ENCODE measurements around the gene TTC36. TPM values are rescaled to one million over a fixed set of nuclear protein-coding genes. Genes with fewer than 3 reads are reported as not detected.

Gene TTC36
- polyA plus RNA-seq, 1 donor from 2014 or later: 4.3 TPM

DNA sequence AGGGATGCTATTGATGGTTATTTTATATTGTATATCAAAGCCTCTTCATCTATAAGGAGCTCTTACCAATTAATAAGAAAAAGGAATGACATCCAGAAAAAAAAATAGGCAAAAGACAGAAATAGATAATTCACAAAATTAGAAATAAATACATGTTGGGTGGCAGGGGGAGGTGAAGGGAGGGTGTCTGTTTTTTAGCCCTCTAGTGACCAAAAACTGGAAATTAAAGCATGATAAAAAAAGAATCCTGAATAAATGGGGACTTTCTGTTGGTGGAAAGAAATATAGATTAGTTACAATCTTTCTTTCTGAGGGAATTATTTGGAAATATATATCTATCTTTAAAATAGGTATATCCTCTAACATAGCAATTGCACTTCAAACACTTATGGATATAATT is 42.0 kb upstream of the TTC36 start:
- Histone ChIP-seq H3K4me3 (ENCODE audit: low read length) (no peak overlapping the region), H3F3A (ENCODE audit: insufficient read depth, low read length, poor library complexity, severe bottlenecking) (no peaks in the 10 kb centered on the region), H3K9me2 (ENCODE audit: insufficient read depth, low read length) (no peaks in the 10 kb centered on the region), H3K4me2 (ENCODE audit: low read length) (no peak overlapping the region), H4K20me1 (ENCODE audit: insufficient read depth) (no peaks in the 10 kb centered on the region), H3K79me2 (replicated peaks; ENCODE audit: insufficient read depth, low read length) (no peaks in the 10 kb centered on the region), H3K9ac (ENCODE audit: low read length) (no peak overlapping the region), H3K27ac (ENCODE audit: low read length) (no peak overlapping the region), H3K9me3 (ENCODE audit: low read length) (no peaks in the 10 kb centered on the region), H3K36me3 (ENCODE audit: insufficient read depth, low read length) (peaks cover 11% of the 10 kb centered on the region), H2AFZ (ENCODE audit: low read depth, low read length) (no peak overlapping the region), H3K27me3 (ENCODE audit: insufficient read depth, low read depth, low read length) (no peaks in the 10 kb centered on the region)
- TF ChIP-seq MXI1 (conservative IDR thresholded peaks at IDR 0.05; ENCODE audit: poor library complexity, severe bottlenecking) (no peak), SMC3 (conservative IDR thresholded peaks at IDR 0.05; ENCODE audit: poor library complexity) (no peak), TAF1 (IDR thresholded peaks at IDR 0.05; ENCODE audit: low read depth) (no peak), RAD21 (conservative IDR thresholded peaks at IDR 0.05) (no peak), EP300 (conservative IDR thresholded peaks at IDR 0.05; ENCODE audit: poor library complexity, severe bottlenecking) (no peak), EZH2 (IDR thresholded peaks at IDR 0.05; ENCODE audit: borderline replicate concordance, insufficient read depth, low read length, poor library complexity, severe bottlenecking) (no peak), POLR2AphosphoS5 (IDR thresholded peaks at IDR 0.05) (no peak)
- TF ChIP-seq, protein P1, sequence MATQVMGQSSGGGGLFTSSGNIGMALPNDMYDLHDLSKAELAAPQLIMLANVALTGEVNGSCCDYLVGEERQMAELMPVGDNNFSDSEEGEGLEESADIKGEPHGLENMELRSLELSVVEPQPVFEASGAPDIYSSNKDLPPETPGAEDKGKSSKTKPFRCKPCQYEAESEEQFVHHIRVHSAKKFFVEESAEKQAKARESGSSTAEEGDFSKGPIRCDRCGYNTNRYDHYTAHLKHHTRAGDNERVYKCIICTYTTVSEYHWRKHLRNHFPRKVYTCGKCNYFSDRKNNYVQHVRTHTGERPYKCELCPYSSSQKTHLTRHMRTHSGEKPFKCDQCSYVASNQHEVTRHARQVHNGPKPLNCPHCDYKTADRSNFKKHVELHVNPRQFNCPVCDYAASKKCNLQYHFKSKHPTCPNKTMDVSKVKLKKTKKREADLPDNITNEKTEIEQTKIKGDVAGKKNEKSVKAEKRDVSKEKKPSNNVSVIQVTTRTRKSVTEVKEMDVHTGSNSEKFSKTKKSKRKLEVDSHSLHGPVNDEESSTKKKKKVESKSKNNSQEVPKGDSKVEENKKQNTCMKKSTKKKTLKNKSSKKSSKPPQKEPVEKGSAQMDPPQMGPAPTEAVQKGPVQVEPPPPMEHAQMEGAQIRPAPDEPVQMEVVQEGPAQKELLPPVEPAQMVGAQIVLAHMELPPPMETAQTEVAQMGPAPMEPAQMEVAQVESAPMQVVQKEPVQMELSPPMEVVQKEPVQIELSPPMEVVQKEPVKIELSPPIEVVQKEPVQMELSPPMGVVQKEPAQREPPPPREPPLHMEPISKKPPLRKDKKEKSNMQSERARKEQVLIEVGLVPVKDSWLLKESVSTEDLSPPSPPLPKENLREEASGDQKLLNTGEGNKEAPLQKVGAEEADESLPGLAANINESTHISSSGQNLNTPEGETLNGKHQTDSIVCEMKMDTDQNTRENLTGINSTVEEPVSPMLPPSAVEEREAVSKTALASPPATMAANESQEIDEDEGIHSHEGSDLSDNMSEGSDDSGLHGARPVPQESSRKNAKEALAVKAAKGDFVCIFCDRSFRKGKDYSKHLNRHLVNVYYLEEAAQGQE (IDR thresholded peaks at IDR 0.05; ENCODE audit: borderline replicate concordance): no peak
- TF ChIP-seq, protein P2, sequence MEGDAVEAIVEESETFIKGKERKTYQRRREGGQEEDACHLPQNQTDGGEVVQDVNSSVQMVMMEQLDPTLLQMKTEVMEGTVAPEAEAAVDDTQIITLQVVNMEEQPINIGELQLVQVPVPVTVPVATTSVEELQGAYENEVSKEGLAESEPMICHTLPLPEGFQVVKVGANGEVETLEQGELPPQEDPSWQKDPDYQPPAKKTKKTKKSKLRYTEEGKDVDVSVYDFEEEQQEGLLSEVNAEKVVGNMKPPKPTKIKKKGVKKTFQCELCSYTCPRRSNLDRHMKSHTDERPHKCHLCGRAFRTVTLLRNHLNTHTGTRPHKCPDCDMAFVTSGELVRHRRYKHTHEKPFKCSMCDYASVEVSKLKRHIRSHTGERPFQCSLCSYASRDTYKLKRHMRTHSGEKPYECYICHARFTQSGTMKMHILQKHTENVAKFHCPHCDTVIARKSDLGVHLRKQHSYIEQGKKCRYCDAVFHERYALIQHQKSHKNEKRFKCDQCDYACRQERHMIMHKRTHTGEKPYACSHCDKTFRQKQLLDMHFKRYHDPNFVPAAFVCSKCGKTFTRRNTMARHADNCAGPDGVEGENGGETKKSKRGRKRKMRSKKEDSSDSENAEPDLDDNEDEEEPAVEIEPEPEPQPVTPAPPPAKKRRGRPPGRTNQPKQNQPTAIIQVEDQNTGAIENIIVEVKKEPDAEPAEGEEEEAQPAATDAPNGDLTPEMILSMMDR (IDR thresholded peaks at IDR 0.05; ENCODE audit: poor library complexity, severe bottlenecking): no peak

DNA sequence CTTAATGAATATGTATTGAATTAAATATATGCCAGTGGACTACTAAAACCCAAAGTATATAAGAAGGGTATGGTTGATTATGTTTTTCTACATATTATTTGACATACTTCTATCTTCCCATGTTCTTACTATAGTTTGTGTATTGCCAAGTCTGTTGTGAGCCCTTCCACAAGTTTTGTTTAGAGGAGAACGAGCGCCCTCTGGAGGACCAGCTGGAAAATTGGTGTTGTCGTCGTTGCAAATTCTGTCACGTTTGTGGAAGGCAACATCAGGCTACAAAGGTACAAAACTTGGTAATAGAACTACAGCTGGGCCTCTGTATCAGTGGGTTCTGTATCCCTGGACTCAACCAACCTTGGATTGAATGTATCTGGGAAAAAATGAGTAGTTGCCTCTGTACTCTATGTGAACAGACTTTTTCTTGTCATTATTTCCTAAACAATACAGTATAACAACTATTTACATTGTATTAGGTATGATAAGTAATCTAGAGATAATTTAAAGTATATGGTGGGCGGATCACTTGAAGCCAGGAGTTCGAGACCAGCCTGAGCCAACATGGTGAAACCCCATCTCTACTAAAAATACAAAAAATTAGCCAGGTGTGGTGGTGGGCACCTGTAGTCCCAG is 38.7 kb upstream of the TTC36 start:
- H3K4me2 ChIP-seq (ENCODE audit: low read length): no peak overlapping the region
- H3K27ac ChIP-seq (ENCODE audit: low read length): no peak overlapping the region

More for the DNA sequence above, 38.7 kb upstream of the TTC36 start:
- no peak overlapping the region for H2AFZ ChIP-seq (ENCODE audit: low read depth, low read length)
- no peaks in the 10 kb centered on the region for H3K27me3 ChIP-seq (ENCODE audit: insufficient read depth, low read depth, low read length)
- no peak for TF ChIP-seq MXI1 (conservative IDR thresholded peaks at IDR 0.05; ENCODE audit: poor library complexity, severe bottlenecking)
- no peak for TF ChIP-seq TAF1 (IDR thresholded peaks at IDR 0.05; ENCODE audit: low read depth)
- TF ChIP-seq EP300 (conservative IDR thresholded peaks at IDR 0.05; ENCODE audit: poor library complexity, severe bottlenecking): no peak
- peak; percentile 86 for TF ChIP-seq SMC3 (conservative IDR thresholded peaks at IDR 0.05; ENCODE audit: poor library complexity)
- TF ChIP-seq, protein P1 (IDR thresholded peaks at IDR 0.05; ENCODE audit: borderline replicate concordance): no peak
- peak; percentile 87 for TF ChIP-seq RAD21 (conservative IDR thresholded peaks at IDR 0.05)
- no peak for TF ChIP-seq EZH2 (IDR thresholded peaks at IDR 0.05; ENCODE audit: borderline replicate concordance, insufficient read depth, low read length, poor library complexity, severe bottlenecking)
- no peak for TF ChIP-seq POLR2AphosphoS5 (IDR thresholded peaks at IDR 0.05)
- TF ChIP-seq, protein P2 (IDR thresholded peaks at IDR 0.05; ENCODE audit: poor library complexity, severe bottlenecking): peak; percentile 86
- no peak overlapping the region for H3K9ac ChIP-seq (ENCODE audit: low read length)
- H3K9me2 ChIP-seq (ENCODE audit: insufficient read depth, low read length): no peaks in the 10 kb centered on the region
- H3K36me3 ChIP-seq (ENCODE audit: insufficient read depth, low read length): peaks cover 11% of the 10 kb centered on the region
- H3F3A ChIP-seq (ENCODE audit: insufficient read depth, low read length, poor library complexity, severe bottlenecking): no peaks in the 10 kb centered on the region
- no peaks in the 10 kb centered on the region for H4K20me1 ChIP-seq (ENCODE audit: insufficient read depth)
- no peak overlapping the region for H3K4me3 ChIP-seq (ENCODE audit: low read length)
- H3K79me2 ChIP-seq (replicated peaks; ENCODE audit: insufficient read depth, low read length): no peaks in the 10 kb centered on the region
- no peaks in the 10 kb centered on the region for H3K9me3 ChIP-seq (ENCODE audit: low read length)
